ENCODE measurements around the gene MBNL2. TPM values are rescaled to one million over a fixed set of nuclear protein-coding genes. Genes with fewer than 3 reads are reported as not detected.

Gene MBNL2
- total RNA-seq, 1 experiment from 2014 or later: 0.17 TPM

- H2AK5ac ChIP-seq (ENCODE audit: insufficient read length, low read length): no peak overlapping the region
- no peaks in the 10 kb centered on the region for H3K27me3 ChIP-seq (ENCODE audit: insufficient read depth, low read length)
- H3K4me2 ChIP-seq (ENCODE audit: insufficient read depth, insufficient read length, low read length): no peak overlapping the region
- H3K9me3 Mint-ChIP-seq: no peaks in the 10 kb centered on the region; a peak in 1 of 5 replicates
- H2BK120ac ChIP-seq (ENCODE audit: low read depth, low read length, poor library complexity, severe bottlenecking): no peak overlapping the region
- WGBS (ENCODE audit: extremely low coverage, insufficient read length, low lambda C conversion rate): no CpG with 5 or more reads among the region's 1 CpG
- no peak overlapping the region for H3K4ac ChIP-seq (ENCODE audit: low read depth, low read length)
- no peak for DNase-seq
- no peak overlapping the region for H3K23ac ChIP-seq (ENCODE audit: insufficient read length, low read depth, low read length)
- H2AFZ ChIP-seq (ENCODE audit: low read length): no peak overlapping the region
- no peak overlapping the region for H2BK15ac ChIP-seq (ENCODE audit: low read depth, low read length)
- no peak overlapping the region for H3K56ac ChIP-seq (ENCODE audit: insufficient read length, low read depth, low read length)
- H3K4me1 ChIP-seq (ENCODE audit: insufficient read depth, low read length): no peaks in the 10 kb centered on the region
- H3K27ac ChIP-seq (ENCODE audit: insufficient read length, low read depth, low read length): no peak overlapping the region
- H3K79me1 ChIP-seq (ENCODE audit: insufficient read depth, low read depth, low read length, poor library complexity, severe bottlenecking): no peaks in the 10 kb centered on the region
- H3K4me1 Mint-ChIP-seq: no peaks in the 10 kb centered on the region
- no peak overlapping the region for H2BK20ac ChIP-seq (ENCODE audit: low read depth, low read length, poor library complexity, severe bottlenecking)
- H3K14ac ChIP-seq (ENCODE audit: insufficient read depth, low read length): no peak overlapping the region
- no peaks in the 10 kb centered on the region for H3K36me3 Mint-ChIP-seq (ENCODE audit: insufficient read depth in 1 of 3, low read depth in 3 of 3)
- no peak overlapping the region for H2BK5ac ChIP-seq (ENCODE audit: insufficient read length, low read length)
- H4K91ac ChIP-seq (ENCODE audit: insufficient read length, low read depth, low read length): no peak overlapping the region
- no peaks in the 10 kb centered on the region for H3K9me3 ChIP-seq (ENCODE audit: control insufficient read depth, low read depth, low read length)
- H3K23me2 ChIP-seq (ENCODE audit: insufficient read length, low read depth, low read length, poor library complexity, severe bottlenecking): no peaks in the 10 kb centered on the region
- no peaks in the 10 kb centered on the region for H4K20me1 ChIP-seq (ENCODE audit: control insufficient read depth, insufficient read depth, insufficient read length)
- no peak overlapping the region for H3T11ph ChIP-seq (ENCODE audit: low read length)
- H3K27ac Mint-ChIP-seq: no peak overlapping the region
- H3K9ac ChIP-seq (ENCODE audit: extremely low read depth, insufficient read length, low read length): no peak overlapping the region
- no peak overlapping the region for H2BK12ac ChIP-seq (ENCODE audit: insufficient read length, low read depth, low read length)
- no peak overlapping the region for H3K18ac ChIP-seq (ENCODE audit: insufficient read length, low read depth, low read length)
- no peaks in the 10 kb centered on the region for H3K79me2 ChIP-seq (ENCODE audit: insufficient read depth, low read length)
- no peak overlapping the region for H3K4me3 Mint-ChIP-seq
- no peak overlapping the region for H4K8ac ChIP-seq (replicated peaks; ENCODE audit: insufficient read length, low read depth, low read length)
- 0 out of 2 replicates have a peak, but pooled peaks cover 4% of the 10 kb centered on the region for H3K27me3 Mint-ChIP-seq (ENCODE audit: low read depth)
- no peak overlapping the region for H4K5ac ChIP-seq (ENCODE audit: insufficient read length, low read depth, low read length)
- TF ChIP-seq CTCF (conservative IDR thresholded peaks at IDR 0.05): no peak
These were observed 159.1 kb downstream of the MBNL2 start for GRCh38 chr13:97381189-97381588.

All from H9 (cell line).